Activated CD4-positive, alpha-beta T cell treated with anti-CD3 and anti-CD28 coated beads, Interleukin-2, amount 10 ng/mL, durations not matched to agents 7 days and 5 days (primary cell): ENCODE measurements around the gene NDUFA7. TPM values are rescaled to one million over a fixed set of nuclear protein-coding genes. Genes with fewer than 3 reads are reported as not detected.

Source experiments
- CTCF ChIA-PET: fragments of 350-600 bp; sonication (Branson Sonifier 250); formaldehyde crosslinking; loops from one replicate; lab custom pipeline; 2021; ENCODE audit warnings: antibody characterized with exemption; lab: Charles Lee
- POLR2A ChIA-PET: fragments of 350-600 bp; sonication (Branson Sonifier 250); formaldehyde crosslinking; loops from one replicate; lab custom pipeline; 2021; ENCODE audit warnings: antibody characterized with exemption; lab: Charles Lee
- DNase-seq: peaks from one replicate; pipeline ENCODE4 v3.0.0-alpha.2; 2020
- H3K27ac Mint-ChIP-seq: one replicate; pipeline ENCODE4 v1.8.0; 2021; ENCODE audit warnings: mild to moderate bottlenecking, moderate library complexity, mixed read lengths
- H3K27me3 Mint-ChIP-seq: one replicate; pipeline ENCODE4 v1.8.0; 2021; ENCODE audit warnings: mixed read lengths
- H3K36me3 Mint-ChIP-seq: one replicate; pipeline ENCODE4 v1.8.0; 2021; ENCODE audit warnings: low read depth, mixed read lengths
- H3K4me1 Mint-ChIP-seq: one replicate; pipeline ENCODE4 v1.8.0; 2021; ENCODE audit warnings: mixed read lengths
- H3K4me3 Mint-ChIP-seq: one replicate; pipeline ENCODE4 v1.8.0; 2021; ENCODE audit warnings: mild to moderate bottlenecking, moderate library complexity, mixed read lengths
- H3K9me3 Mint-ChIP-seq: one replicate; pipeline ENCODE4 v1.8.0; 2021; ENCODE audit warnings: mixed read lengths
- total RNA-seq, 2 experiments: library from RNA; stranded (reverse); gene quantifications; one replicate each; pipeline ENCODE4 v1.2.3, GENCODE V29; 2021

Gene NDUFA7
- total RNA-seq, 2 experiments from 2014 or later, result 61.8 to 65.6 TPM

GRCh38 chr19:8336660-8337059 is 15.5 kb upstream of the NDUFA7 start:
- Mint-ChIP-seq H3K9me3 (no peaks in the 10 kb centered on the region), H3K4me1 (peaks cover 10% of the 10 kb centered on the region), H3K4me3 (no peak overlapping the region), H3K27me3 (peaks cover 45% of the 10 kb centered on the region), H3K27ac (no peak overlapping the region), H3K36me3 (no peaks in the 10 kb centered on the region)
- POLR2A ChIA-PET, result no interaction called here
- DNase-seq, result no peak
- CTCF ChIA-PET, result interaction anchor here (0.6 to 1.3 kb wide), 4 partner anchors 62 to 307 kb away, joined by 3 to 4 read pairs (median 4); partner anchors contain the start of gene MARCHF2

- H3K27ac Mint-ChIP-seq, result no peak overlapping the region
- CTCF ChIA-PET, result interaction anchor here (0.6 to 1.7 kb wide), 6 partner anchors 12 to 308 kb away, joined by 3 to 5 read pairs (median 4); partner anchors contain the start of gene MARCHF2
- peaks cover 43% of the 10 kb centered on the region for H3K27me3 Mint-ChIP-seq
- H3K4me1 Mint-ChIP-seq, result peaks cover 10% of the 10 kb centered on the region
- POLR2A ChIA-PET, result no interaction called here
- no peaks in the 10 kb centered on the region for H3K9me3 Mint-ChIP-seq
- H3K36me3 Mint-ChIP-seq, result no peaks in the 10 kb centered on the region
- H3K4me3 Mint-ChIP-seq, result peak overlapping the region; percentile 35
- no peak for DNase-seq
These were observed 14.9 kb upstream of the NDUFA7 start for GRCh38 chr19:8336072-8336569.

- Mint-ChIP-seq H3K27ac (no peak overlapping the region), H3K4me3 (peak overlapping the region; percentile 35), H3K4me1 (peaks cover 8% of the 10 kb centered on the region), H3K36me3 (no peaks in the 10 kb centered on the region), H3K27me3 (peaks cover 39% of the 10 kb centered on the region), H3K9me3 (no peaks in the 10 kb centered on the region)
- POLR2A ChIA-PET, result no interaction called here
- no peak for DNase-seq
- CTCF ChIA-PET, result interaction anchor here (0.6 to 2.6 kb wide), 8 partner anchors 9 to 78 kb away, joined by 3 to 14 read pairs (median 4); partner anchors contain the start of genes ANGPTL4 and MARCHF2
These were observed 14.3 kb upstream of the NDUFA7 start for GRCh38 chr19:8335343-8336071.

- Mint-ChIP-seq H3K27ac (no peak overlapping the region), H3K4me3 (peak overlapping the region; percentile 16), H3K4me1 (peaks cover 8% of the 10 kb centered on the region), H3K27me3 (peaks cover 38% of the 10 kb centered on the region), H3K36me3 (no peaks in the 10 kb centered on the region), H3K9me3 (no peaks in the 10 kb centered on the region)
- POLR2A ChIA-PET, result no interaction called here
- peak; percentile 23 for DNase-seq
- CTCF ChIA-PET, result interaction anchor here (0.5 to 2.6 kb wide), 10 partner anchors 8 to 243 kb away, joined by 3 to 14 read pairs (median 4); partner anchors contain the start of genes ANGPTL4 and MARCHF2
These were observed 13.5 kb upstream of the NDUFA7 start for GRCh38 chr19:8334458-8335342.

DNA sequence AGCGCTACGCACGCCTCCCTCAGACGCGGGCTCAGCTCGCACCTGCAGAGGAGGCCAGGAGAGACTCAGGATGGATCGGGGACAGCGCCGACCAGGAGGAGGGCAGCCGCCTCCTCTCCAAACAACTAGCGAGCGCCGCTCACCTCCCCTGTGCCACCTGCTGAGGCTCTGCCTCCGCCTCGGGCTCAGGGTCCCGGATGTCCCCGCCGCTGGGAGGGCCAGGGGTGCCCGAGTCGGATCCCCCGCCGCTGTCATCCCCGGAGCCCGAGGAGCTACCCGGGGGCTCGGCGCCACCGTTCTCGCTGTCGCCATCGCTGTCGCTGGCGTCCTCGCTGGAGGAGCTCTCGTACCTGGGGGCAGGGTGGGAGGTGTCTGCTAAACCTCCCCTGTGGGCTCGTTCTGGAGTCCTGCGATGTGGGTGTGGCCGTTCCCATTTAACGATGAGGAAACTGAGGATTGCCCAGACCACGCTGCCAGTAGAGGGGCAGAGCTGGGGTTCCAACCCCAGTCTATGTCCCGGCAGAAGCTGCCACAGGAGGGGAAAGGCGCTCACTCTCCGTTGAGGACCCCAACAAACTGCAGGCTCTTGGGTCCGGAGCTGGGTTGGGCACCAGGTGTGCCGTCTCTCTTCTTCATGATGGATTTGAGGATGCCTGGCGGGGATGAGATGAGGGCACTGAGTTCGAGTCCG is 12.7 kb upstream of the NDUFA7 start:
- POLR2A ChIA-PET, result no interaction called here
- peaks cover 8% of the 10 kb centered on the region for H3K4me1 Mint-ChIP-seq
- H3K36me3 Mint-ChIP-seq, result no peaks in the 10 kb centered on the region
- CTCF ChIA-PET, result interaction anchor here (0.5 to 2.6 kb wide), 6 partner anchors 10 to 244 kb away, joined by 3 to 14 read pairs (median 3); partner anchors contain the start of genes ANGPTL4 and MARCHF2
- no peaks in the 10 kb centered on the region for H3K9me3 Mint-ChIP-seq
- DNase-seq, result no peak
- peak overlapping the region; percentile 16 for H3K4me3 Mint-ChIP-seq
- H3K27me3 Mint-ChIP-seq, result peaks cover 35% of the 10 kb centered on the region
- H3K27ac Mint-ChIP-seq, result no peak overlapping the region

DNA sequence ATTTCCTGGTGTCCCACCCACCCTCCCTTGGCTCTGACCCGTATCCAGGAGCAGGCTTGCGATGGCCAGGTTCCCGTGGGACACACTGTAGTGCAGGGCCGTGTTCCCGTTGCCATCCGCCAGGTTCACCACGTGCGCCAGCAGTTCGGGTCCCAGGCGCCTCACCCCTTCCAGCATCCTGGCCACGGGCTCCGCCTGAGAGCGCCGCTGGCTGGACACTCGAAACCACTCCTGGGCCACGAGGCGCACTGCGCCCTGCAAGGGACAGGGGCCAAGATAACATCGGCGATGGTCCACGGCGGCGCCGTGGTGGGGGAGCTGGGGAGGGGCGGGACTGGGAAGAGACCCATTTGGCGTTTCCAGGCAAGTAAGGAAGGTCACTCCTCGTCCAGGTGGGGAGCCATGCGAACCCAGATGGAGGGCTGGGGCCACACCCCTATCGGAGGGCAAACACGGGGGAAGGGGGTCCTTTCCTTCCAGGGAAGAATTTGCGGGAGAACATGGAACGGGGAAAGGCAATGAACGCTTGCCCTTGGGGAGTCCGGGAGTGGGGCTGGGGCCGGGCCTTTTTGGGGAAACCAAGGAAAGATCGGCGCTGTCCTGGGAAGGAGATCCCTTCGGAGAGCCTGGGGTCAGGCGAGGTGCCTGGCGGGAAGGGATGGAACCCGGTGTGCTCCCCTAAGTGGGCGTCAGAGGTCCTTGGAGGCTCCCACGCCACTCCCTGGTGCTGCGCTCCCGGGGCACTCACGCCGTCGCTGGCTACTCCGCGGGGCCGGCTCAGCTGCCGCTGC is 12.0 kb upstream of the NDUFA7 start:
- CTCF ChIA-PET, result interaction anchor here (0.9 to 2.6 kb wide), 4 partner anchors 10 to 245 kb away, joined by 3 to 14 read pairs (median 4); no protein-coding TSS in a partner anchor
- Mint-ChIP-seq H3K4me3 (no peak overlapping the region), H3K27me3 (peaks cover 36% of the 10 kb centered on the region), H3K4me1 (peaks cover 8% of the 10 kb centered on the region), H3K36me3 (no peaks in the 10 kb centered on the region), H3K9me3 (no peaks in the 10 kb centered on the region), H3K27ac (no peak overlapping the region)
- POLR2A ChIA-PET, result interaction anchor here (0.6 kb wide), 1 partner anchor 9 kb away, joined by 3 read pairs; no protein-coding TSS in a partner anchor
- DNase-seq, result no peak

DNA sequence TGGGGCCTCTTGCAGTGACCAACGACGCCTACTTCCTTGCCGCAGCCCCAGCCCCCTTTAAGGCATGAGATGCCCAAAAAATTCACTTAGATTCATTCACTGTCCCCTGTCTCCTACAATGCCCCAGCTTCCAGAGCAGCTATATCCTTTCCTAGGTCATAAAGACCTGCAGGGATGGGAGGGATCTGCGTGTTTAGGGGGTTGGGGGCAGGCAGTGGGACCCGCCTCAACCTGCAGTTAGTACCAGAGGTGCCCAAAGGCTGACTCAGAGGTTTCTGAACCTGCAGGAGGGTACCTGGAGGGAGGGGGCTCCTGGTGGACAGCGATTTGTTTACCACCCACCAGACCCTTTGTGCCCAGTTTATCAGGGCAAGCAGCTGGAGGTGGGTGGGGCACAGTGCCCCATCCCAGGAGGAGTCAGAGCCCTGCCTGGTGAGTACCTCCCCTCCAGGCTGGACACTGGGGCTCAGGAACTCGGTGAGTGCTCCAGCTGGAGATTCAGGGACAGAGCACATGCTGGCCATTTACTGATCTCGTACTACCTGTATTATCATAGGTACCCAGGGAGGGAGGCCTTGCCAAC is 10.2 kb upstream of the NDUFA7 start:
- H3K36me3 Mint-ChIP-seq, result no peaks in the 10 kb centered on the region
- ChIA-PET CTCF (no interaction called here), POLR2A (no interaction called here)
- DNase-seq, result no peak
- H3K4me3 Mint-ChIP-seq, result no peak overlapping the region
- H3K27me3 Mint-ChIP-seq, result peaks cover 31% of the 10 kb centered on the region
- no peak overlapping the region for H3K27ac Mint-ChIP-seq
- no peaks in the 10 kb centered on the region for H3K9me3 Mint-ChIP-seq
- H3K4me1 Mint-ChIP-seq, result peaks cover 5% of the 10 kb centered on the region

- H3K27ac Mint-ChIP-seq, result no peak overlapping the region
- CTCF ChIA-PET, result no interaction called here
- POLR2A ChIA-PET, result no interaction called here
- H3K27me3 Mint-ChIP-seq, result peaks cover 25% of the 10 kb centered on the region
- no peak overlapping the region for H3K4me3 Mint-ChIP-seq
- H3K4me1 Mint-ChIP-seq, result no peaks in the 10 kb centered on the region
- no peaks in the 10 kb centered on the region for H3K9me3 Mint-ChIP-seq
- H3K36me3 Mint-ChIP-seq, result no peaks in the 10 kb centered on the region
- no peak for DNase-seq
These were observed 8.8 kb upstream of the NDUFA7 start for GRCh38 chr19:8329996-8330395.

GRCh38 chr19:8325454-8325853 is 4.3 kb upstream of the NDUFA7 start:
- no peak overlapping the region for H3K27ac Mint-ChIP-seq
- ChIA-PET CTCF (no interaction called here), POLR2A (no interaction called here)
- no peaks in the 10 kb centered on the region for H3K9me3 Mint-ChIP-seq
- peaks cover 15% of the 10 kb centered on the region for H3K27me3 Mint-ChIP-seq
- DNase-seq, result no peak
- peaks cover 23% of the 10 kb centered on the region for H3K36me3 Mint-ChIP-seq
- no peak overlapping the region for H3K4me3 Mint-ChIP-seq
- peaks cover 24% of the 10 kb centered on the region for H3K4me1 Mint-ChIP-seq

- H3K36me3 Mint-ChIP-seq, result peaks cover 26% of the 10 kb centered on the region
- ChIA-PET CTCF (interaction anchor here (0.6 to 1.4 kb wide), 4 partner anchors 10 to 229 kb away, joined by 3 to 4 read pairs (median 4); no protein-coding TSS in a partner anchor), POLR2A (interaction anchor here (0.7 to 1.0 kb wide), 2 partner anchors 8 to 22 kb away, joined by 3 read pairs; no protein-coding TSS in a partner anchor)
- H3K27ac Mint-ChIP-seq, result no peak overlapping the region
- peaks cover 10% of the 10 kb centered on the region for H3K27me3 Mint-ChIP-seq
- peaks cover 34% of the 10 kb centered on the region for H3K4me1 Mint-ChIP-seq
- H3K4me3 Mint-ChIP-seq, result no peak overlapping the region
- no peak for DNase-seq
- no peaks in the 10 kb centered on the region for H3K9me3 Mint-ChIP-seq
These were observed 3.2 kb upstream of the NDUFA7 start for GRCh38 chr19:8324186-8325050.
